Thymus (tissue), 11 donors: ENCODE results near the gene PDCD6IP. TPM values are rescaled to one million over a fixed set of nuclear protein-coding genes. Genes with fewer than 3 reads are reported as not detected.
A peak's percentile ranks its signal among the peaks of the same experiment; 100 is the strongest.

Source experiments
- DNase-seq, 9 donors: peaks; one replicate each; pipeline ENCODE4 v3.0.0-alpha.2; 2013; ENCODE audit warnings: low spot score in 9 of 9, low read depth in 6 of 9, missing footprints in 1 of 9
- H3K27ac ChIP-seq, 2 donors: one replicate each; pipeline ENCODE4 v1.5.1; 2013; ENCODE audit warnings: control low read depth in 1 of 2, low read depth in 1 of 2, low read length in 1 of 2, mild to moderate bottlenecking in 1 of 2, moderate library complexity in 1 of 2
- H3K27me3 ChIP-seq, 2 donors: one replicate each; pipeline ENCODE4 v1.5.1; 2013; ENCODE audit warnings: low read length in 1 of 2; ENCODE audit not compliant: control insufficient read depth in 2 of 2, insufficient read depth in 1 of 2
- H3K36me3 ChIP-seq, 2 donors: one replicate each; pipeline ENCODE4 v1.5.1; 2013; ENCODE audit warnings: low read length in 1 of 2, mild to moderate bottlenecking in 1 of 2, moderate library complexity in 1 of 2; ENCODE audit not compliant: control insufficient read depth in 2 of 2, insufficient read depth in 2 of 2
- H3K4me1 ChIP-seq, 2 donors: one replicate each; pipeline ENCODE4 v1.5.1; 2013; ENCODE audit warnings: low read length in 2 of 2; ENCODE audit not compliant: control insufficient read depth in 2 of 2, insufficient read depth in 2 of 2
- H3K4me3 ChIP-seq, 2 donors: one replicate each; pipeline ENCODE4 v1.5.1; 2013; ENCODE audit warnings: low read length in 2 of 2, control low read depth in 1 of 2, mild to moderate bottlenecking in 1 of 2
- H3K9me3 ChIP-seq, 2 donors: one replicate each; pipeline ENCODE4 v1.5.1; 2013; ENCODE audit warnings: low read length in 1 of 2, mild to moderate bottlenecking in 1 of 2; ENCODE audit not compliant: control insufficient read depth in 2 of 2, insufficient read depth in 1 of 2
- WGBS: extraction: QIAGEN DNeasy Blood & Tissue Kit; methylation state at CpG from one replicate; pipeline ENCODE4 v1.1.7; 2013; 5-methylcytosine and 5-hydroxymethylcytosine counted together
- polyA plus RNA-seq: library from polyadenylated mRNA; stranded (reverse); fragments of 200-250 nt; gene quantifications from one replicate; pipeline ENCODE4 v1.2.3, GENCODE V29; 2013
- total RNA-seq: library from RNA; stranded (reverse); fragments of 120-200 nt; gene quantifications from one replicate; pipeline ENCODE4 v1.2.4, GENCODE V29; 2013
- donor health status: healthy.

PDCD6IP gene
- total and polyA plus RNA-seq, 2 donors: 62.9 to 68.5 TPM

- Histone ChIP-seq H3K9me3 (no peaks in the 10 kb centered on the region), H3K4me3 (no peak overlapping the region), H3K4me1 (peaks cover 2 to 4% of the 10 kb centered on the region in 2 donors), H3K27ac (no peak overlapping the region), H3K27me3 (no peaks in the 10 kb centered on the region), H3K36me3 (no peaks in the 10 kb centered on the region)
- WGBS: 63% methylated on average over 4 of the region's 4 CpGs
- peak in 1 of 9 donors; percentile 29 for DNase-seq
These were observed 9.1 kb upstream of the PDCD6IP start for GRCh38 chr3:33789183-33789954.

- no peak for DNase-seq
- H3K27me3 ChIP-seq: no peaks in the 10 kb centered on the region
- WGBS: 95% methylated on average over 3 of the region's 3 CpGs
- no peaks in the 10 kb centered on the region for H3K36me3 ChIP-seq
- H3K27ac ChIP-seq: no peak overlapping the region
- H3K4me1 ChIP-seq: peaks cover 2 to 4% of the 10 kb centered on the region in 2 donors
- H3K9me3 ChIP-seq: no peaks in the 10 kb centered on the region
- H3K4me3 ChIP-seq: no peak overlapping the region
These were observed 8.3 kb upstream of the PDCD6IP start for GRCh38 chr3:33790091-33790490.

GRCh38 chr3:33791477-33792166 is 6.8 kb upstream of the PDCD6IP start:
- Histone ChIP-seq H3K4me3 (no peak overlapping the region), H3K36me3 (no peaks in the 10 kb centered on the region), H3K27ac (no peak overlapping the region), H3K9me3 (no peaks in the 10 kb centered on the region), H3K27me3 (no peaks in the 10 kb centered on the region), H3K4me1 (peaks cover 2 to 4% of the 10 kb centered on the region in 2 donors)
- no peak for DNase-seq
- WGBS: 73% methylated on average over 4 of the region's 4 CpGs

- no peak overlapping the region for H3K27ac ChIP-seq
- peaks cover under 1 to 4% of the 10 kb centered on the region in 2 donors for H3K4me1 ChIP-seq
- no peak for DNase-seq
- H3K27me3 ChIP-seq: no peaks in the 10 kb centered on the region
- no peaks in the 10 kb centered on the region for H3K36me3 ChIP-seq
- H3K9me3 ChIP-seq: no peaks in the 10 kb centered on the region
- H3K4me3 ChIP-seq: no peak overlapping the region
- WGBS: 79% methylated on average over 5 of the region's 5 CpGs
These were observed 6.1 kb upstream of the PDCD6IP start for GRCh38 chr3:33792167-33792892.

GRCh38 chr3:33795131-33795530 is 3.3 kb upstream of the PDCD6IP start:
- H3K4me3 ChIP-seq: no peak overlapping the region
- H3K4me1 ChIP-seq: peaks cover 4 to 8% of the 10 kb centered on the region in 2 donors
- peaks cover 0 to 3% of the 10 kb centered on the region in 2 donors for H3K9me3 ChIP-seq
- H3K27ac ChIP-seq: no peak overlapping the region
- no peaks in the 10 kb centered on the region for H3K36me3 ChIP-seq
- H3K27me3 ChIP-seq: no peaks in the 10 kb centered on the region
- DNase-seq: no peak

- 97% methylated on average over 3 of the region's 3 CpGs for WGBS
- H3K27me3 ChIP-seq: no peaks in the 10 kb centered on the region
- peaks cover 7 to 11% of the 10 kb centered on the region in 2 donors for H3K4me1 ChIP-seq
- no peak overlapping the region for H3K27ac ChIP-seq
- H3K36me3 ChIP-seq: no peaks in the 10 kb centered on the region
- H3K9me3 ChIP-seq: peaks cover 0 to 3% of the 10 kb centered on the region in 2 donors
- DNase-seq: no peak
- no peak overlapping the region for H3K4me3 ChIP-seq
These were observed 2.4 kb upstream of the PDCD6IP start for GRCh38 chr3:33795856-33796536.

- WGBS: under 1% methylated on average over 9 of the region's 9 CpGs
- Histone ChIP-seq H3K9me3 (peaks cover 0 to 3% of the 10 kb centered on the region in 2 donors), H3K4me1 (peaks cover 7 to 11% of the 10 kb centered on the region in 2 donors), H3K27ac (peak overlapping the region; percentile 48 to 76), H3K27me3 (no peaks in the 10 kb centered on the region), H3K4me3 (peak overlapping the region; percentile 84 to 85), H3K36me3 (peaks cover 4 to 10% of the 10 kb centered on the region in 2 donors)
- DNase-seq: no peak
These were observed 365 bp upstream of the PDCD6IP start for GRCh38 chr3:33798113-33798417.

- H3K27ac ChIP-seq: peak overlapping the region; percentile 76 to 97
- peaks cover 7 to 11% of the 10 kb centered on the region in 2 donors for H3K36me3 ChIP-seq
- peaks cover 7 to 11% of the 10 kb centered on the region in 2 donors for H3K4me1 ChIP-seq
- H3K27me3 ChIP-seq: no peaks in the 10 kb centered on the region
- WGBS: 26% methylated on average over 3 of the region's 3 CpGs
- peak overlapping the region; percentile 84 to 85 for H3K4me3 ChIP-seq
- DNase-seq: no peak
- peaks cover 0 to 3% of the 10 kb centered on the region in 2 donors for H3K9me3 ChIP-seq
These were observed 747 bp downstream of the PDCD6IP start for GRCh38 chr3:33799202-33799551.
